GM12873 (cell line): Measurements from ENCODE around the gene TMEM174.

Experiments
- TF ChIP-seq, protein P1 (sequence below): IDR thresholded peaks from 2 replicates; pipeline ENCODE4 v1.5.1; 2012; ENCODE audit warnings: low read depth, mild to moderate bottlenecking, moderate library complexity, low read length, control low read depth; ENCODE audit not compliant: insufficient read depth; ENCODE audit errors: missing control alignments

TMEM174 gene

DNA sequence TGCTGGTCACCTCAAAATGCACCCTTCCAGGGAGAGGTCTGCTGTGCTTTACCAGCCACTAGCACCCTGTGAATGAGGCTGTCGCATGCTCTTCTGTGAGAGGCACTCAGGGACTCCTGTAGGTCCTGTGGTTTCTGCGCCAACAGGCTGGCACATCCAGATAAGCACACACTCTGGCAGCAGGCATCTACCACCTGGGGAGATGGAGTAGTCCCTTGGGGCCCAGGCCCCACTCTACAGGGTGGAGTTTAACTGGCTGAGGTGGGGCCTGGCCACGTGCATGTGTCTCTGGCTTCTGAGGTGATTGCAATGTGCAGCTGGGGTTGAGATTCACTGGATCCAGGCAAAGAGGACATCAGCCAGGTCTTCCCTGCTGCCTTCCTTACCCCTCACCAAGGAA, 32.3 kb downstream of the TMEM174 start:
- TF ChIP-seq, protein P1, sequence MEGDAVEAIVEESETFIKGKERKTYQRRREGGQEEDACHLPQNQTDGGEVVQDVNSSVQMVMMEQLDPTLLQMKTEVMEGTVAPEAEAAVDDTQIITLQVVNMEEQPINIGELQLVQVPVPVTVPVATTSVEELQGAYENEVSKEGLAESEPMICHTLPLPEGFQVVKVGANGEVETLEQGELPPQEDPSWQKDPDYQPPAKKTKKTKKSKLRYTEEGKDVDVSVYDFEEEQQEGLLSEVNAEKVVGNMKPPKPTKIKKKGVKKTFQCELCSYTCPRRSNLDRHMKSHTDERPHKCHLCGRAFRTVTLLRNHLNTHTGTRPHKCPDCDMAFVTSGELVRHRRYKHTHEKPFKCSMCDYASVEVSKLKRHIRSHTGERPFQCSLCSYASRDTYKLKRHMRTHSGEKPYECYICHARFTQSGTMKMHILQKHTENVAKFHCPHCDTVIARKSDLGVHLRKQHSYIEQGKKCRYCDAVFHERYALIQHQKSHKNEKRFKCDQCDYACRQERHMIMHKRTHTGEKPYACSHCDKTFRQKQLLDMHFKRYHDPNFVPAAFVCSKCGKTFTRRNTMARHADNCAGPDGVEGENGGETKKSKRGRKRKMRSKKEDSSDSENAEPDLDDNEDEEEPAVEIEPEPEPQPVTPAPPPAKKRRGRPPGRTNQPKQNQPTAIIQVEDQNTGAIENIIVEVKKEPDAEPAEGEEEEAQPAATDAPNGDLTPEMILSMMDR = no peak

DNA sequence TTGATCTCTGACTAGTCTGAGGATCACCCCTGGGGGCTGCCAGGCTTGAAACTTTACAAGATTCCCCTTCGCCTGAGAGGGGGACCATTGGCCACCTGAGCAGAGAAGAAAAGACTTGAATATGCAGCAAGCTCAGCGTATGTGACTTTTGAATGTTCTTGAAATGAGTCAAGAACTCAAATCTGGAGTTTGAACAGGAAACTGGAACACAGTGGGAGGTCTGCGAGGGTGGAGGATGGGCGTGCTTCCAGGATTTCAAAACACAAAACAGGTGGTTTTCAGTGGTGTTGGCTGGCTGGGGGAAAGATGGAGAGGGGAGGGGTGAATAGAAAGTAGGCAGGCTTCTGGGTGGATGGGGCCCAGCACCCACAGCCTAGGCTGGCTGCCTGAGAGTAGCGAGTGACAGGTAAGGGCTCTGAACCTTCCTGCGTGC, 40.6 kb downstream of the TMEM174 start:
- TF ChIP-seq, protein P1 = no peak

DNA sequence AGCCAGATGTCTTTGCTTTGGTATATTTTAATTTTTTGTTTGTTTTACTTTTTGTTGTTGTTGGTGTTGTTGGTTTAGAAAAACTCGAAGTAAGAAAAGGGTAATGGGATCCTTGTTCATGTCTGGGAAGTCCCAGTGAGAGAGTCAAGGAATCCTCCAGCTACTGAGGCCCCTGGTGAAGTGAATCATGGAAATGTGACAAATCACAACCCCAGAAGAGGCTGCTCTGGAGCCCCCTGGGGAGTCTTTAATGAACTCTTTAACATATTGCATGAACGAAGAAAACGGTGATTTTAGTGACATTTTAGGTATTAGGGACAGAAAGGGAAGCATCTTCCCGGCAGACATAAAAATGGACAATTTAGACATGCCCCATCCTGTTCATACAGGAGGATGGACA, 41.3 kb downstream of the TMEM174 start:
- TF ChIP-seq, protein P1 = no peak

DNA sequence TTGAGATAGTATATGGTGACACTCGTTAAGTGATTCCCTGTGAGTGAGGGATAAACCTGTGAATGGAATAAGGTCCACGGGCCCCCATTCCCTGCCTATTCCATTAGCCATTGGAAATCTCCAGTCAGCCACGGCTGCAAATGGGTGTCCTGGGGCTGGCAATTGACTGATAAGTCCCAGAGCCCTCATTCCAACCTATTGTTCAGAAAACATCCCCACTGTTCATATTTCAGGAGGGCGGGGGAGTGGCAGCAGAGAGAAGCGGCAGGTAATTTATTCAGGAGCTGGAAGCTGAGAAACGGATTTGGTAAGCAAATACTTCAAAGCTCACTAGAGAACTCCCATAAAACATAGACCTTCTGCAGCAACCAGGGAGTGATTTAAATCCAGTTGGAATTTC, 42.0 kb downstream of the TMEM174 start:
- TF ChIP-seq, protein P1 = no peak

DNA sequence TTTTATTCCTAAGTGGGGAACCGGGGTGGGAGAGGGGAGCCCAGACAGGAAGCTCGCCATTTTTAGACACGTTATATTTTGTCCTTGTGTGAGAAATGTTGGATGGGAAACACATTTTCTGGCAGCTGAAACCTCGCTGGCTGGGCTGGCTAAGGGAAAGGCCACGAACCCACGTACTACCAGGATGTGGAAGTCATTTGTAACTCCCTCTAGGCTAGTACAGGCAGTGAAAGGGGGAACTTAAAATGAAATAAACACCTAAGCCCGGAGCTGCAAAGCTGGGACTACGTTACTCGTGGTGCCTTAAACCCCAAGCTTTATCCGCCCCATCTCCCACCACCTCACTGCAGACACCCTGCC, 42.5 kb downstream of the TMEM174 start:
- TF ChIP-seq, protein P1 = no peak

DNA sequence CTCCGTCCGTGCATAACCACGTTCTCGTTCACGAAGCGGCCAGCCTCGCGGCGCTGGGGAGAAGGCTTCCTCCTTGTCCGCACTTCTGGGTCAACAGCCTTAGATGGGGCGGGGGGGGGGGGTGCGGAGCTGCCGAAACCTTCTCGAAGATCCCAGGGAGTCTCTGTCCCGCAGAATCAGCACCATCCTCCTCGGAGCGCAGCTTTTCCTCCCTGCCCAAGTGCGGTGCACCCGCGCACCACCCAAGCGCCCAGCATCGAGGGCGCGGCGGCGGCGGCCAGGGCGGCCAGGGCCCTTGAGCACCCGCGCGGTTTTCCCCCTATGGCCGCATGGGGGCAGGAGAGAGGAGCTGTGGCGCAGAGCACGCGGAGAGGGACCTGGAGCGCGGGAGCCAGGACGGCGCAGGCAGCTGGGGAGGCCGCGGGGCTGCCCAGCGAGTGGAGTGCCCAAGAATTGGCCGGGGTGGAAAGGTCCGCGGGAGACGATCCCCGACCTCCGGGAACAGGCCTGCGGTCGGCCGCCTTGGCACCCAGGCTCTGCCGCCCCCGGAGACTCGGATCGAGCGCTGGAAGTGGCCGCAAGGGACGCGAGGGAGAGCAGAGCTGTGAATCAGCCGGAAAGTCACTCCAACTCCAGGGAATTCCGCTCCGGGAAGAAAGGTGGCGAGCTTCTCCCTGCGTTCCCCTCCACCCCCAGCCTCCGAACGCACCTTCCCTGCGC, 43.1 kb downstream of the TMEM174 start:
- TF ChIP-seq, protein P1 = peak; percentile 61

DNA sequence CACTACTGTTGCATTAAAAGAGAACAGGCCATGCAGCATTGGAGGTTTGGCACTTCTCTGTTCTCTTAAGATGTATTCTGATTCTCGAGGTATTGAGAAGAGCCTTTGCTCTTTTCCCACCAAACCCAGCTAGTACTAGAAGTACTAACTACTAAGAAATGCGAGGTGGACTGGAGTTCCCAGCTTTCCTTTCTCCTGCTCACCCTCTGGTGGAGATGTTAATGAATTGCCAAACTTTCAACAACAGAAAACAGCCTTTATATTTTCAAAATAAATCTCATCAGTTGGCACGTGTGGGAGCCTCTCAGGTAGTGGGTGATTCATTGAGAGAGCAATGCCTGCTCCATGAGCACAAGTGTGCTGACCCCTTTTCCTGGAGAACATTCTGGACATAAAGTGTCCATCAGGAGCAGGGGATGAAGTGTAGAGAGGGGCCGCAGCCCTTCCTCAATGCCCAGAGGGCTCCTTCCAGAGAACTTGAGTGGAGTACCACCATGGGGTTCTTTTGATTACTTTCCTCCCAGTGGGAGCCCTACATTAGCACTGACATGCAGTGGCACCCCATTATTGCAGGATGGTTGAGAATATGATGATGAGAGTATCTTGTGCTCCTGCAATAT, 45.7 kb downstream of the TMEM174 start:
- TF ChIP-seq, protein P1 = peak; percentile 13
